Transverse colon (tissue), 4 donors: ENCODE data around the gene CD151. TPM values are rescaled to one million over a fixed set of nuclear protein-coding genes. Genes with fewer than 3 reads are reported as not detected.
A peak's percentile ranks its signal among the peaks of the same experiment; 100 is the strongest.

Experiments
- DNase-seq: peaks from one replicate; pipeline ENCODE4 v3.0.0-alpha.2; 2019
- H3K27ac ChIP-seq, 4 donors: fragments of 200-600 bp; sonication (generic); 2 replicates each; pipeline ENCODE4 v1.5.1; 2016 to 2018; ENCODE audit warnings: inconsistent platforms in 4 of 4
- H3K27me3 ChIP-seq: fragments of 200-600 bp; sonication (generic); 2 replicates; pipeline ENCODE4 v1.5.1; 2017; ENCODE audit warnings: inconsistent platforms
- H3K36me3 ChIP-seq, 4 donors: fragments of 200-600 bp; sonication (generic); 2 replicates each; pipeline ENCODE4 v1.5.1; 2017 to 2019; ENCODE audit warnings: inconsistent platforms in 4 of 4
- H3K4me1 ChIP-seq, 4 donors: fragments of 200-600 bp; sonication (generic); 2 replicates each; pipeline ENCODE4 v1.5.1; 2017 to 2020; ENCODE audit warnings: inconsistent platforms in 4 of 4
- H3K4me3 ChIP-seq, 4 donors: fragments of 200-600 bp; sonication (generic); 1 replicate in 1 of 4; 2 replicates in 3 of 4; pipeline versions ENCODE4 v1.5.1 to v1.6.1; 2017 to 2019; ENCODE audit warnings: inconsistent platforms in 4 of 4
- H3K9me3 ChIP-seq, 2 donors: fragments of 200-600 bp; sonication (generic); 2 replicates each; pipeline ENCODE4 v1.5.1; 2017 to 2019; ENCODE audit warnings: inconsistent platforms in 2 of 2
- EP300 ChIP-seq: sonication (generic); formaldehyde crosslinking; IDR thresholded peaks from one replicate; pipeline ENCODE4 v1.6.1; 2017; ENCODE audit warnings: antibody characterized with exemption, low read depth
- POLR2A ChIP-seq: fragments of 450-650 bp; IDR thresholded peaks from one replicate; pipeline ENCODE4 v1.6.1; 2016; ENCODE audit warnings: antibody characterized with exemption, mild to moderate bottlenecking, moderate library complexity
- POLR2AphosphoS5 ChIP-seq, 3 donors: sonication (generic); formaldehyde crosslinking; IDR thresholded peaks; one replicate each; pipeline ENCODE4 v1.6.1; 2016; ENCODE audit warnings: antibody characterized with exemption in 3 of 3
- WGBS, 2 donors: methylation state at CpG; one replicate each; pipeline ENCODE4 v1.1.5; 2018; ENCODE audit warnings: low coverage in 1 of 2; 5-methylcytosine and 5-hydroxymethylcytosine counted together
- in situ Hi-C, 4 donors: fragments of 200-750 bp; cut with MboI; loops; one replicate each; pipeline versions ENCODE4 v1.15.0 to v1.15.1; 2017; ENCODE audit warnings: low sequenced_read_pairs in 3 of 4, low pct_ligation_motif_present in 1 of 4, low pct_unique_long_range_greater_than_20kb in 1 of 4
- intact Hi-C: fragments of 100-400 bp; cut with DNase I; formaldehyde crosslinking; loops from one replicate; pipeline ENCODE4 v1.15.1; 2023; ENCODE audit warnings: low total_unique reads
- total RNA-seq, 4 donors: library from RNA; depleted of rRNA; stranded (reverse); fragments of >200 nt; gene quantifications; one replicate each; pipeline ENCODE4 v1.1.0, GENCODE V29; 2016
- TF ChIP-seq, protein P1 (sequence below), 5 experiments: fragments of 200-600 bp in 3 of 5; fragments of 450-650 bp in 2 of 5; sonication (generic) in 3 of 5; IDR thresholded peaks; 1 replicate in 2 of 5; 2 replicates in 3 of 5; pipeline ENCODE4 v1.5.1; 2016 to 2017; ENCODE audit warnings: antibody characterized with exemption in 5 of 5, inconsistent platforms in 3 of 5, mild to moderate bottlenecking in 2 of 5, moderate library complexity in 1 of 5

CD151 gene
- total RNA-seq, 4 donors from 2014 or later = 252 to 650 (median 429) TPM

DNA sequence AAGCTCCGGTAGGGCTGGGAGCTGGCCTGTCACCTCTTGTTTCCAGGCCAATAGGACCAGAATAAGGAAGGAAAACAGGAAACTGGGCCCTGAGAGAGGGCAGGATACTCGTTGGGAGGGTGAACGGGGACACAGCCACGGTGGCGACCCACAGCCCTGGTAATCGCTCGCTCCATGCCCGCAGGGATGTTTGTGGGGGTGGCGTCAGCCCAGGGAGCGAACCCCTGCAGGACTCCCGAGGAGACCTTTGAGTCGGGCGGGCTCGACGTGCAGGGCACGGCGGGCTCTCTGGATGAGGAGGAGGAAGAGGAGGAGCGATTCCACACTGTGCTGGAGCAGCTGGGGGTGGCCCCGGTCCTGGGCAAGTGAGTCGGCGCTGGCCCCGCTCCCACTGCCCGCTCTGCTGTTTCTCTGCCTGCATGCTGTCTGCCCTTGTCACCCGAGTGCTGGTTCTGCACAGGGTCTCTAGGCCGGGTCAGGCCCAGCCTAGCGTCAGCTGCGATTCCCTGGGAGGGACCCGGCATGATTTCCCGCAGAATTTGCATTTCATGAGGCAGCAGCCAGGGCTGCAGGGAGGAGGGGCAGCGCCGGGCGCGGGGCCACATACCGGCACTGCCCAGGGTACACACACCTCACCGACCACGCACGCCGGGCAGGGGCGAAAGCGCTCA, 3.4 kb upstream of the CD151 start:
- Histone ChIP-seq H3K9me3 (no peaks in the 10 kb centered on the region), H3K27ac (peak overlapping the region; percentile 91 to 95 (median 94)), H3K4me3 (peak overlapping the region in 2 of 4 donors; percentile 33 to 43), H3K27me3 (peaks cover 70% of the 10 kb centered on the region), H3K4me1 (peaks cover 40 to 88% (median 80%) of the 10 kb centered on the region in 4 donors), H3K36me3 (peaks cover 0 to 9% (median 0%) of the 10 kb centered on the region in 4 donors)
- in situ Hi-C loops (no loop called here), intact Hi-C loops (no loop called here)
- DNase-seq = peak; percentile 58
- TF ChIP-seq, protein P1, sequence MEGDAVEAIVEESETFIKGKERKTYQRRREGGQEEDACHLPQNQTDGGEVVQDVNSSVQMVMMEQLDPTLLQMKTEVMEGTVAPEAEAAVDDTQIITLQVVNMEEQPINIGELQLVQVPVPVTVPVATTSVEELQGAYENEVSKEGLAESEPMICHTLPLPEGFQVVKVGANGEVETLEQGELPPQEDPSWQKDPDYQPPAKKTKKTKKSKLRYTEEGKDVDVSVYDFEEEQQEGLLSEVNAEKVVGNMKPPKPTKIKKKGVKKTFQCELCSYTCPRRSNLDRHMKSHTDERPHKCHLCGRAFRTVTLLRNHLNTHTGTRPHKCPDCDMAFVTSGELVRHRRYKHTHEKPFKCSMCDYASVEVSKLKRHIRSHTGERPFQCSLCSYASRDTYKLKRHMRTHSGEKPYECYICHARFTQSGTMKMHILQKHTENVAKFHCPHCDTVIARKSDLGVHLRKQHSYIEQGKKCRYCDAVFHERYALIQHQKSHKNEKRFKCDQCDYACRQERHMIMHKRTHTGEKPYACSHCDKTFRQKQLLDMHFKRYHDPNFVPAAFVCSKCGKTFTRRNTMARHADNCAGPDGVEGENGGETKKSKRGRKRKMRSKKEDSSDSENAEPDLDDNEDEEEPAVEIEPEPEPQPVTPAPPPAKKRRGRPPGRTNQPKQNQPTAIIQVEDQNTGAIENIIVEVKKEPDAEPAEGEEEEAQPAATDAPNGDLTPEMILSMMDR (IDR thresholded peaks at IDR 0.05) = no peak
- no peak for TF ChIP-seq POLR2A
- WGBS, 2 donors = 51% methylated on average over 34 of the region's 40 CpGs; no CpG with 5 or more reads in 1 of the 2 donors

DNA sequence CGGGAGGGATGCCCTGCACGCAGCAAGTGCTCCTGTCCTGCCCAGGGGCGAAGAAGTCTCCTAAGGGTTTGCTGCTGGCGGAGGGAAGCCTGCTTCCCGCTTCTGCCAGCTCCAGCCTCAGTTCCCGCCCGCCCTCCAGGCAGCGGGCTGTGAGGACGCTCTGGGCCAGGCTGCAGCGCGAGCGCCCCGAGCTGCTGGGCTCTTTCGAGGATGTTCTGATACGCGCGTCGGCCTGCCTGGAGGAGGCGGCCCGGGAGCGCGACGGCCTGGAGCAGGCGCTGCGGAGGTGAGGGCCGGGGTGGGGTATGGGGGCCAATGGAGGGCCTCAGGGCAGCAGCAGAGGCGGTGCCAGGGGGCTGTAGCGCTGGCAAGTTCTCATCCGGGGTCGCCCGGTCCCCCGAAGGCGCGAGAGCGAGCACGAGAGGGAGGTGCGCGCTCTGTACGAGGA, 2.9 kb upstream of the CD151 start:
- peaks cover 46 to 88% (median 81%) of the 10 kb centered on the region in 4 donors for H3K4me1 ChIP-seq
- intact Hi-C loops = loop anchor here (1.0 kb wide), 1 partner anchor 28 kb away; no protein-coding TSS in a partner anchor
- 23% methylated on average over 35 of the region's 39 CpGs; no CpG with 5 or more reads in 1 of the 2 donors for WGBS, 2 donors
- TF ChIP-seq POLR2AphosphoS5 (IDR thresholded peaks at IDR 0.05) (peak in 1 of 3 donors; percentile 65), POLR2A (no peak)
- H3K36me3 ChIP-seq = peaks cover 0 to 4% (median 0%) of the 10 kb centered on the region in 4 donors
- H3K27ac ChIP-seq = peak overlapping the region; percentile 16 to 95 (median 92)
- in situ Hi-C loops = no loop called here
- H3K4me3 ChIP-seq = peak overlapping the region in 3 of 4 donors; percentile 6 to 43 (median 33)
- no peak for DNase-seq
- H3K9me3 ChIP-seq = no peaks in the 10 kb centered on the region
- peaks cover 70% of the 10 kb centered on the region for H3K27me3 ChIP-seq

DNA sequence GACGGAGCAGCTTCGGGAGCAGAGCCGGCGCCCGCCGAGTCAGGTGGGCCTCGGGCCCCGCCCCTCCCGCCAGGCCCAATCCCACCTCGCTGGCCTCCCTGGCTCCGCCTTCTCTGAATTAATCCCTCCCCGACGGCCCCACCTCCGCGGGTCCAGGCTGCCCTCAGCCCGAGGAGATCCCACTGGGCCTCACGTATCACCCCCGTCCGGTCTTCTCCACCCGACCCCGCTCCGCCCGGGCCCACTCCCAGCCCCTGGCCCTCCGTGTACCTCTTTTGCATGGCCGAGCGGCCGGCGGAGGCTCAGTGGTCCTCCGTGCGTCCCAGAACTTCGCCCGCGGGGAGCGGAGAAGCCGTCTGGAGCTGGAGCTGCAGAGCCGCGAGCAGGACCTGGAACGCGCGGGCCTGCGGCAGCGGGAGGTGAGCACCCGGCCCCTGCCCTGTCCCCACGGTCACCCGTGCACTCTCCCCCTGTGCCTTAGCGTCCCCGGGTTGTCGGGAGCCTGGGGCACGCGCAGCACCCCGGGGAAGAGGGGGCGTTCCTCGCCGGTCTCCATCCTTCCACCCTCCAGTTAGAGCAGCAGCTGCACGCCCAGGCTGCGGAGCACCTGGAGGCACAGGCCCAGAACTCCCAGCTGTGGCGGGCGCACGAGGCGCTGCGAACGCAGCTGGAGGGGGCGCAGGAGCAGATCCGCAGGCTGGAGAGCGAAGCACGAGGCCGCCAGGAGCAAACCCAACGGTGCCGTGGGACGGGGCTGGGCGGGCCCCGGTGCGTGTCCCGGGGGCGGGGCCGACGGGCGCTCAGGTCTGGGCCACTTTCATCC, 2.2 kb upstream of the CD151 start:
- WGBS, 2 donors = 11% methylated on average over 45 of the region's 78 CpGs; no CpG with 5 or more reads in 1 of the 2 donors
- Histone ChIP-seq H3K36me3 (no peaks in the 10 kb centered on the region), H3K4me3 (peak overlapping the region in 2 of 4 donors; percentile 33 to 43), H3K27me3 (peaks cover 65% of the 10 kb centered on the region), H3K27ac (peak overlapping the region; percentile 16 to 95 (median 92)), H3K9me3 (no peaks in the 10 kb centered on the region), H3K4me1 (peaks cover 47 to 89% (median 81%) of the 10 kb centered on the region in 4 donors)
- DNase-seq = peak; percentile 84
- intact Hi-C loops = loop anchor here (1.0 kb wide), 1 partner anchor 28 kb away; no protein-coding TSS in a partner anchor
- TF ChIP-seq POLR2A = no peak
- peak in 1 of 3 donors; percentile 74 for TF ChIP-seq POLR2AphosphoS5 (IDR thresholded peaks at IDR 0.05)
- in situ Hi-C loops = no loop called here

DNA sequence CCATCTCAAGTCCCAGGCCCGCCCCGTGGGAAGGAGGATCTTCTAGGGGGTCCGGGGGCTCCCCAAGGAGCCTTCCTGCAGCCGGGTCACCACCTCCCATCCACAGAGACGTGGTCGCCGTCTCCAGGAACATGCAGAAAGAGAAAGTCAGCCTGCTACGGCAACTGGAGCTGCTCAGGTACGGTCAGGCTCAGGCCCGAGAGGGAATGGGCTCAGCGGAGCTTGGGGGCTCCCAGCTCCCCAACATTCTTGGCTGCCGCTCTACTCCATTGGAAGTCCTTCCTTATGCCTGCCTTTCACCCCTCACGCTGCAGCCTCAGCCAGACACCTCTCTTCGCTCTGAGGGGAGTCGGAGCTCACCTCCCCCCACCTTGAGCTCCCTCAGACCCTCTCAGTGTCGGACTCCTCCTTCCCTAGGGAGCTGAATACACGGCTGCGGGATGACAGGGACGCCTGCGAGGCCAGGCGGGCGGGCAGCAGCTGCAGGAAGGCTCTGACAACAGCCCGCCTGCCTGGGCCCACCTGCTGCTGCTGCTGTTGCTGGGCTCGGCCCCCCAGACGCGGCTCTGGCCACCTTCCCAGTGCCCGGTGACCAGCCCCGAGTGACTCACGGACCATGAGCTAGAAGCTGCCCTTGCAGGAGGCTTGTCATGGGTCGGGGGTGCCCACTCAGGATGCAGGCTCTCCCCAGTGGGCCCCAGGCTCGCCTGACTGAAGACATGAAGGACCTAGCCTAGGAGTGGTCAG, 1.5 kb upstream of the CD151 start:
- 66% methylated on average over 24 of the region's 31 CpGs; no CpG with 5 or more reads in 1 of the 2 donors for WGBS, 2 donors
- no peaks in the 10 kb centered on the region for H3K9me3 ChIP-seq
- peaks cover 47 to 88% (median 75%) of the 10 kb centered on the region in 4 donors for H3K4me1 ChIP-seq
- in situ Hi-C loops (no loop called here), intact Hi-C loops (no loop called here)
- no peak for DNase-seq
- peak overlapping the region in 2 of 4 donors; percentile 33 to 43 for H3K4me3 ChIP-seq
- peaks cover 57% of the 10 kb centered on the region for H3K27me3 ChIP-seq
- no peak overlapping the region for H3K27ac ChIP-seq
- TF ChIP-seq, protein P1 (IDR thresholded peaks at IDR 0.05) = no peak
- TF ChIP-seq POLR2AphosphoS5 (IDR thresholded peaks at IDR 0.05) = no peak
- no peak for TF ChIP-seq EP300
- no peak for TF ChIP-seq POLR2A
- H3K36me3 ChIP-seq = no peaks in the 10 kb centered on the region
